SIG-M5 treated with dmso at 0.1 percent for 504 hours (cell line): ENCODE measurements around the gene CDR2L.
"Not testable (repeated sequence)": the region's sequence is repeated elsewhere in the genome, so short reads cannot be mapped to it uniquely, and the experiment has no call there.

Experiments
- DNase-seq: peaks from one replicate; lab custom pipeline; 2025; ENCODE audit not compliant: unreplicated experiment; lab: John Stamatoyannopoulos, UW

The CDR2L gene

DNA sequence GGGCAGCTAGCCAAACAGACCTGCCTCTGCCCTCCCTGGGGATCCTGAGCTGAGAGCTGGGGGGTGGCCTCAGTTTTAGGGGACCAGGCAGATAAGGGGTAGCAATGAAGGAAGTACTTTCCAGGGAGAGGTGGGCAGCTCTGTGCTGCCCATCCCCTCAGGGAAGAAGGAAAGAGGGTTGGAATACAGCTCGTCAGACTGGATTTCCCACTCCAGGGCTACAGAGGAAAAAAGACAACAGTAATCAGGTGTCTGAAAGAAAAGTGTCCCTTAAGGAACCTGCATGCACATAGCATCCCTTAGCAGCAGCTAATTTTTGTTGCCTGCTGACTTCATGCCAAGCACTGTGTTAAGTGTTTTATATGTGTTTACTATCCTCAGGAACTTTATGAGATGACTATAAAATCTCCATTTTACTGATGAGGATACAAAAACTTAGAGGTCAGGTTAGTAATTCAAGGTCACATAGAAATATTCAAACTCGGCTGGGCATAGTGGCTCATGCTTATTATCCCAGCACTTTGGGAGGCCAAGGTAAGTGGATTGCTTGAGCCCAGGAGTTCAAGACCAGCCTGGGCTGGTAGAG lies 21.8 kb downstream of the CDR2L start:
- no peak for DNase-seq

- DNase-seq, result no peak
Measured at GRCh38 chr17:75010683-75011400, 23.4 kb downstream of the CDR2L start.

DNA sequence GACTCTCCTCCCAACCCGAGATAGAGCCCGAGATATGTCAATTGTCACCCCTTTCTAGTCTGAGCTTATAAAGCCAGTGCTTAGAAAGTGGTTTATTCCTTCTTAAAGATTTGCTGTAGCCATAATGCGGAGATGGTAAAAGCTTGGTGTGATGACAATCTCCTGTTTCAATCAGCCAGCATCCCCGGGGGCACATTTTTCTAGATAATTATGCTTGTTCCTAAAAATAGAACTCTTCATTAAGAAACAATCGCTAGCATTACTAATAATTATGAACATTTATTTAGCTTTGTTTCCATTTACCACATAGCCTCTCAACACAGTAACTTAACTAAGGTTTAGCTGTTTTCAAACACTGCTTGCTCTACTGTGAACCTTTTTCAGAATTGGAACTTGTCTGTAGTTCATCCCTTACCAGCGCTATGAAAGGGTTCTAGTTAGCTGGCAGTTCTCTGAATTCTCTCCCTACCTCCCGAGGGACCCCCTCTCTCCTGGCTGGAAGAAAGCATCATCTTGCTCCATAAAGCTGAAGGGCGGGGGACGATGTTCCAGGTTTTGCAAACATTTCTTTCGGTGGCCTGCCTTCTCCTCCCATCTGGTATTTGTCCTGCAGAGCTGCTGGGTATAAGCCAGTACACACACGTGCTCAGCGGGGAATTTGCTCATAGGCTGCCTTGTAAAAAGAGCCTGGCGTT lies 24.1 kb downstream of the CDR2L start:
- no peak for DNase-seq

DNA sequence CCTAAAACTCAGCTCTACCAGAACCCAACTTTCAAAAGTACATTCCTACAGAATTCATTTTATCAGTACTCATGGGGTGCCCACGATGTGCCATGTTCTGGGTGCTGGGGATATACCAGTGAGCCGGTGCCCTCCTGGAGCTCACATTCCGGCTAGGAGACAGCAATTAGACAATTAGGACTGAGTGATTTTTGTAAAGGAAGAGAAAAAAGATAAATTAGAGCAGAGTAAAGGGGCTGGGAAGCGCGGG lies 24.6 kb downstream of the CDR2L start:
- DNase-seq, result no peak

- DNase-seq, result peak; percentile 78
Measured at GRCh38 chr17:75012346-75013091, 25.1 kb downstream of the CDR2L start, which contains the start of gene MRPL58. Gene MRPL58, plus strand, starts transcription at chr17:75012670. Its CDS starts 17 bp downstream, at chr17:75012687.

GRCh38 chr17:75013092-75013559 lies 25.7 kb downstream of the CDR2L start:
- DNase-seq, result no peak

DNA sequence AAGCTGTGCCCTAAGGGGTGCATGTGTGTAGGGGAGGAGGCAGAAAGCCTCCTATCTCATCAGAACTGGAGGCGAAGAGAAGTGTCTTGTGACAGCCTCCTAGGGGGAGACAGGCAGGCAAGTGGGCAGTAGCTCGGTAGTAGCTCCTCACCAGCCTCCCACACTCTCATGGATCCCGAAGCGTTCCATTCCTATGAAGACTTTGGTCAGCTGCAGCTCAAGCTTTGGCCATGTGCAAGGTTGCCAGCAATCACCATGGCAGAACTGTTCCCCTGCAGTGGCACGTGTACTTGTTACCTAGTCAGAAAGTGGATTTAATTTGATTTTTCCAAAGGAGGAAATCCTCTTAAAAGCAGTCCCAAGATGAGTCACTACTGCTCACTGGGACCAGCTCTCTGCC lies 31.7 kb downstream of the CDR2L start:
- no peak for DNase-seq

GRCh38 chr17:75019710-75020109 lies 32.3 kb downstream of the CDR2L start:
- DNase-seq, result no peak

DNA sequence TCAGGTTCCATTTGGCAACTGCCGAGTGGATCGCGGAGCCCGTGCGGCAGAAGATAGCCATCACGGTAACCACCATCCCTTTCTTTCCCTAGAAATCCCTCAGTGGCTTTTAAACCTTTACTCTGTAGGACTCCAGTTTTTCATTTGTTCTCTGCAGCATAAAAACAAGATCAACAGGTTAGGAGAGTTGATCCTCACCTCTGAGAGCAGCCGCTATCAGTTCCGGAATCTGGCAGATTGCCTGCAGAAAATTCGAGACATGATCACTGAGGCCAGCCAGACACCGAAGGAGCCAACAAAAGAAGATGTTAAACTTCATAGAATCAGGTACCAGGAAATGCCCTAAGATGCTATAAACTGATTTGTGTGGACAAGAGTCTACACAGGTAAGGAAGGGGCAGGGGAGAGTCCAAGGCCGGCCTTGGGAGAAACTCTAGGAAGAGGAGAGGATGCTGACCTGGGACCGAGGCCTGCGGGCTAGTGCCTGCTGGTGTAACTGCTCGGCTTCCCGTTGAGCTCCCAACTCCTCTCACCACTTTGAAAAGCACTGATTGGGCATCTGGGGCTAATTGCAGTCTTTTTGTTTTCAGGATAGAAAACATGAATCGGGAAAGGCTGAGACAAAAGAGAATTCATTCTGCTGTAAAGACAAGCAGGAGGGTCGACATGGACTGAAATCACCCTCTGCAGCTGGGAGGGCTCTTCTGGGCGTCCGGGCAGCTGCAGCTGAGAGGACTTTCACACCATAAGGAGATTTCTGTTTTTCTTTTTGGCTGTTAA lies 33.1 kb downstream of the CDR2L start:
- DNase-seq, result no peak

DNA sequence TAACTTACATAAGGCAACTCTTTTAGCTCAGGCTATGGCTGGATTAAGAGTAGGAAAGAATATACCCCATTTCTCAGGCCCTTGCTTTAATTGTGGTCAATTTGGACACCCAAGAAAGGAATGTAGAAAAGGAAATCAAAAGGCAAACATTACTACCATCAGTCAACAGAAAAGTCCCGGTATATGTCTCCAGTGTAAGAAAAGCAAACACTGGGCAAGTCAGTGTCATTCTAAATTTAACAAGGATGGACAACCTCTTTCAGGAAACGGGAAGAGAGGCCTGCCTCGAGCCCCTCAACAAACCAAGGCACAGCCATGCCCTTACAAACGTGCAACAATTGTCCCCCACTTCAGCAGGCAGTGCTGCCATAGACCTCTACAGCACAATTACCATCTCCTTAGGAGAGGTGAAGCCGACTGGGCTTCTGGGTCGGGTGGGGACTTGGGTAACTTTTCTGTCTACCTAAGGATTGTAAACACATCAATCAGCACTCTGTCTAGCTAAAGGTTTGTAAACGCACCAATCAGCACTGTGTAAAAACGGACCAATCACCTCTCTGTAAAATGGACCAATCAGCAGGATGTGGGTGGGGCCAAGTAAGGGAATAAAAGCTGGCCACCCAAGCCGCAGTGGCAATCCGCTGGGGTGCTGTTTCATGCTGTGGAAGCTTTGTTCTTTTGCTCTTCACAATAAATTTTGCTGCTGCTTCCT lies 37.4 kb downstream of the CDR2L start:
- DNase-seq, result no peak

DNA sequence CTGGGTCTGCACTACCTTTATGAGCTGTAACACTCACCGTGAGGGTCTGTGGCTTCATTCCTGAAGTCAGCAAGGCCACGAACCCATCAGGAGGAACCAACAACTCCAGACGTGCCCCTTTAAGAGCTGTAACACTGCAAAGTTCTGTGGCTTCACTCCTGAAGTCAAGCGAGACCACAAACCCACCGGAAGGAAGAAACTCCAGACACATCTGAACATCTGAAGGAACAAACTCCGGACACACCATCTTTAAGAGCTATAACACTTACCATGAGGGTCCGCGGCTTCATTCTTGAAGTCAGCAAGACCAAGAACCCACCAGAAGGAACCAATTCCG lies 37.9 kb downstream of the CDR2L start:
- not testable (repeated sequence) for DNase-seq

DNA sequence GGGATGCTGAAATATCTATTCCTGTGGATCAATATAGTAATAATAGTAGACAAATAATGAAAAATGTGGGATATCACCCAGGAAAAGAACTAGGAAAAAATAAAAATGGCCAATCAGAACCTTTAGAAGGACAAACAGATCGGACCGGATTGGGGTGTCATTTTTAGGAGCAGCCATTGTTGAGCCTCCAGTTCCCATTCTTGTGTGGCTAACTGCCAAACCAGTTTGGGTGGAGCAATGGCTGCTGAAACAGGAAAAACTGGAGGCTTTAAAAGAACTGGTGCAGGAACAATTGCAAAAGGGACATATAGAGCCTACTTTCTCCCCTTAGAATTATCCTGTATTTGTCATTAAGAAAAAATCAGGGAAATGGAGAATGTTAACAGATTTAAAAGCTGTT lies 39.2 kb downstream of the CDR2L start:
- DNase-seq, result not testable (repeated sequence)

- no peak for DNase-seq
Measured at GRCh38 chr17:75030161-75030560, 42.7 kb downstream of the CDR2L start.

- peak; percentile 68 for DNase-seq
Measured at GRCh38 chr17:75031972-75032719, 44.7 kb downstream of the CDR2L start.

- DNase-seq, result no peak
Measured at GRCh38 chr17:75032720-75033280, 45.4 kb downstream of the CDR2L start.

DNA sequence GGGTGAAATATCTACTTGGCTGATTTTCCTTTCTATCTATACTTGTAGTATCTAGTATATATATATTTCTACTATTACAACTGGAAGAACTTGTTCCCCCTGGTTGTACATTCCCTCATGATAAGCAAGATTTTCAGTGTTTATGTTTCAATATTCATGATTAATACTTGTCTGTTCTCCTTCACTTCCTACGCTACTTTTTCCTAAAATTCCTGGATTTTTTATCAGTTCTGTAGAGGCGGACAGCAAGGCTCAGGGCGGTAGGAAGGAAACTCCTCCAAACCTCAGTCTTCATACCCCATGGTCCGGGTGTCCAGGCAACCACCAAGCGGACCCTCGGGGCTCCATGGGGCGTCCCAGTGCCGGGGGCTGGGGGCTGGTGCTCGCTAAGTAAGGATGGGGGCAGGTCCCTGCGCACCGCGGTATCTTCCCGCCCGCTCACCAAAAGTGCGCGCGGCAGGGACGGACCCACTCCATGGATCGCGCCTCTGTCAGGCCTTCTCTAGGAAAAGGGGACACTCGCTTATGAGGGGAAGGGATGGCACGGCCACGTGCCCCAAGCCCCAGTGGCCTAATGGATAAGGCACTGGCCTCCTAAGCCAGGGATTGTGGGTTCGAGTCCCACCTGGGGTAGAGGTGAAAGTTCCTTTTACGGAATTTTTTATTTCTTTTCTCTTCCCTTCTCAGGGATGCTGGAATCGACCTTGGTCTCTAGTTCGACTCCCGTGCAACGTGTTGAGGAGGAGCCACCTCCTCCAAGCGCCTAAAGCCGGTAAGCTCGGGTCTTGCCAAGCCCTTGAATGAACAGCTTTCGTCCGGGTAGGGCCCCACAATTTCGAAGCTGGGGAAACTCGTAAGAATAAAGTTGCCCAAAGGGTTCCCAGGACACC lies 46.2 kb downstream of the CDR2L start:
- DNase-seq, result peak; percentile 84

DNA sequence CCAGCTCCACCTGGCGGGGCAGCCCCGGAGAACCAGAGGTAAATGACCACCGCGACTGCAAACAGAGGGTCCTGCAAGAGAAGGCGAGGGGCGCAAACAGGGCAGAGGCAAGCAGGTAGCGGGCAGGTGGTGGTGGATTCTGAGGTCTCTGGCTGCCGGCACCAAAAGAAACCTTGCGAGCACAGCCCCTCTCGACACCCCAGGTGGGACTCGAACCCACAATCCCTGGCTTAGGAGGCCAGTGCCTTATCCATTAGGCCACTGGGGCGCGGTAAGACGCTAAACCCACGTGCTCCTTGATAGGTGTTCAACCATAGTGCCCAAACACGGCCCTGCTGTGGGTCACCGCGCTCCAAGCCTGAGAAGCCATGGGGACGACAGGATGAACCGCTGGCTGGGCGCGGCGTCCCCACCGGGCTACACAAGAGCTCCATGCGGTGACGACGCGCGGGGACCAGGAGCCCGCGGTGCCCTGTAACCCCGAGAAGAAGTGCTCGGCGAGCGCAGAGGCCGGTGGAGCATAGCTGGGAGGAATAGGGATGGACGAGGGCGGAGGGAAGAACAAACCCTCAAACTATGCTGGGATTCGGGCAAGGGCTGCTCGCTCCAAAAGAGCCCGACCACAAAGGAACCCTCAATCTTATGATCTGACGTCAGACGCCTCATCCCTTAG lies 46.9 kb downstream of the CDR2L start:
- peak; percentile 88 for DNase-seq
